Smooth muscle cell of the brain vasculature (primary cell): Measurements from ENCODE around the gene NUTF2.

Experiments
- DNase-seq: peaks from one replicate; pipeline ENCODE4 v3.0.0-alpha.2; 2012; ENCODE audit warnings: low read depth, low spot score

The NUTF2 gene

GRCh38 chr16:67837811-67838210, 8.9 kb upstream of the NUTF2 start:
- no peak for DNase-seq

- no peak for DNase-seq
Observed at GRCh38 chr16:67841198-67841815, 5.4 kb upstream of the NUTF2 start.

GRCh38 chr16:67841816-67842508, 4.8 kb upstream of the NUTF2 start, which contains the start of gene THAP11:
Gene THAP11, plus strand, starts transcription at chr16:67842320. Its CDS starts 235 bp downstream, at chr16:67842555.
- DNase-seq: peak; percentile 92

GRCh38 chr16:67842509-67843342, 4.0 kb upstream of the NUTF2 start:
- no peak for DNase-seq

- no peak for DNase-seq
Observed at GRCh38 chr16:67843343-67843765, 3.4 kb upstream of the NUTF2 start.

- DNase-seq: no peak
Observed at GRCh38 chr16:67844497-67844896, 2.2 kb upstream of the NUTF2 start.

GRCh38 chr16:67845291-67846062, 1.3 kb upstream of the NUTF2 start:
- DNase-seq: no peak

GRCh38 chr16:67846063-67846319, 742 bp upstream of the NUTF2 start:
- no peak for DNase-seq

GRCh38 chr16:67847064-67847861, 530 bp downstream of the NUTF2 start, which contains the start of gene CENPT:
Gene CENPT, minus strand, starts transcription at chr16:67847693. Its CDS starts 13,834 bp downstream, at chr16:67833859.
- no peak for DNase-seq

- DNase-seq: no peak
Observed at GRCh38 chr16:67848118-67848517, 1.4 kb downstream of the NUTF2 start.

GRCh38 chr16:67853670-67854069, 6.9 kb downstream of the NUTF2 start:
- DNase-seq: no peak

- DNase-seq: no peak
Observed at GRCh38 chr16:67855789-67856188, 9.1 kb downstream of the NUTF2 start.

- no peak for DNase-seq
Observed at GRCh38 chr16:67856927-67857546, 10.3 kb downstream of the NUTF2 start.

- DNase-seq: no peak
Observed at GRCh38 chr16:67857547-67858233, 11.0 kb downstream of the NUTF2 start.

- no peak for DNase-seq
Observed at GRCh38 chr16:67858500-67858899, 11.8 kb downstream of the NUTF2 start.

- DNase-seq: no peak
Observed at GRCh38 chr16:67860589-67861398, 14.1 kb downstream of the NUTF2 start.

- no peak for DNase-seq
Observed at GRCh38 chr16:67861877-67862276, 15.1 kb downstream of the NUTF2 start.

- DNase-seq: no peak
Observed at GRCh38 chr16:67862623-67863583, 16.2 kb downstream of the NUTF2 start.
